Fibroblast of skin of scalp (primary cell): ENCODE data around the gene FLT3LG.
"Not testable (repeated sequence)": the region's sequence is repeated elsewhere in the genome, so short reads cannot be mapped to it uniquely, and the experiment has no call there.

ENCODE experiments used
- DNase-seq: peaks from one replicate; pipeline ENCODE4 v3.0.0-alpha.2; 2013

Gene FLT3LG

GRCh38 chr19:49463960-49464740 is 9.9 kb upstream of the FLT3LG start:
- no peak for DNase-seq

DNA sequence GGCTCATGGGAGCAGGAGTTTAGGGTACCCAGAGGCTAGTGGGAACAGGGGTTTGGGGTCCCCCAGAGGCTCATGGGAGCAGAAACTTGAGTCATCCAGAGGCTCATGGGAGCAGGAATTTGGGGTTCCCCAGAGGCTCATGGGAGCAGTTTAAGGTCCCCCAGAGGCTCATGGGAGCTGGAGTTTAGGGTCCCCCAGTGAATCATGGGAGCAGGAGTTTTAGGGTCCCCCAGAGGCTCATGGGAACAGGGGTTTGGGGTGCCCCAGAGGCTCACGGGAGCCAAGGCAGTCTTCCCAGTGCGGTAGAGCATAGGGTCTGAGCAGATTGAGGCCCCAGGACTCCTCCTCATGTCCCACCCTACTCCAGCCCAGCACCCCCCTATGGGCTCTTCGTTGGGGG is 8.6 kb upstream of the FLT3LG start:
- no peak for DNase-seq

- no peak for DNase-seq
Measured at GRCh38 chr19:49468199-49468598, 5.8 kb upstream of the FLT3LG start.

DNA sequence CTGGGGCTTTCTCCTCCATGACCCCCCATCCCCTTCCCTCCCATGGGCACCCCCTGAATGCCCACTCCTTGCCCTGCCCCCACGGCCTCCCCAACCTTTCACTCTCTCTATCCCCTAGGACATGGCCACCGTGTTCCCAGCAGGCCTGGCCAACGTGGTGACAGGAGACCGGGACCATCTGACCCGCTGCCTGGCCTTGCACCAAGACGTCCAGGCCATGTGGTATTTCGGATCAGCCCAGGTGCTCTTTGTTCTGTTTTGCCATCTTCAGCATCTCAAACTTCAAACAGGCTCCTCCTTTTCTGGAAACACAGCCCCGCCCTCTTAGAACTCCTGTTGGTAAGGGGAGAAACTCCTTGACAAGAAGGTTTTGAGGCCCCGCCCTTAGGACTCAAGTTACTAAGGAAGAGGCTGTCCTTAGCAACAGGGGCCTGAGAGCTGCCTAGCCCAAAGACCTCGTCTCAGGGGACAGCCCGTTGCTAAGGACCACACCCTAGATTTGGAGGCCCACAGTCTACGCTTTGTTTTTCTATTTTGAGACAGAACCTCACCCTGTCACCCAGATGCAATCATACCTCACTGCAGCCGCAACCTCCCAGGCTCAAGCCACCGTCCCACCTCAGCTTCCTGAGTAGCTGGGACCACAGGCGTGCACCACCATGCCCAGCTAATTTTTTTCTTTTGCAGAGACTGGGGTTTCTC is 5.1 kb upstream of the FLT3LG start:
- peak; percentile 85 for DNase-seq

GRCh38 chr19:49469828-49470614 is 4.0 kb upstream of the FLT3LG start:
- no peak for DNase-seq

DNA sequence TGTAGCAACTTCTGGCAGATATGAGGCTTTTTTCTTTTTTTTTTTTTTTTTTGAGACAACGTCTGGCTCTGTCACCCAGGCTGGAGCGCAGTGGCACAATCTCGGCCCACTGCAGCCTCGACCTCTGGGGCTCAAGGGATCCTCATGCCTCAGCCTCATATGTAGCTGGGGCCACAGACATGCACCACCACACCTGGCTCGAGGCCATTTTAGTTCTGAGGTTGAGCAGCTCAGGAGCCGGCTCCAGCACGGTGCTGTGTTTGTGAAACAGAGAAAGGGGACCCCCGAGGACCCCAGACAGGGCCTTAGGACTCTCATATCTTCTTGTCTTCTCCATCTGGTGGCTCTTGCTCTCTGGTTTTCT is 3.4 kb upstream of the FLT3LG start:
- DNase-seq = no peak

- DNase-seq = no peak
Measured at GRCh38 chr19:49472936-49473335, 1.1 kb upstream of the FLT3LG start.

DNA sequence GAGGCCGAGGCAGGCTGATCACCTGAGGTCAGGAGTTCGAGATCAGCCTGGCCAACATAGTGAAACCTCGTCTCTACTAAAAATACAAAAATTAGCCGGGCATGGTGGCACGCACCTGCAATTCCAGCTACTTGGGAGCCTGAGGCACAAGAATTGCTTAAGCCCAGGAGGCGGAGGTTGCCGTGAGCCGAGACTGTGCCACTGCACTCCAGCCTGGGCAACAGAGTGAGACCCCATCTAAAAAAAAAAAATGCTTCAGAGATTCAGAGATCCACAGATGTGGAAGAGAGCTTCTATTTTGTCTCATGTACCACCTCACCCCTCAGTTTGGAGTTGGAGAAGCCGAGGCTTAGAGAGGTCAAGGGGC is 531 bp upstream of the FLT3LG start:
- DNase-seq = not testable (repeated sequence)

DNA sequence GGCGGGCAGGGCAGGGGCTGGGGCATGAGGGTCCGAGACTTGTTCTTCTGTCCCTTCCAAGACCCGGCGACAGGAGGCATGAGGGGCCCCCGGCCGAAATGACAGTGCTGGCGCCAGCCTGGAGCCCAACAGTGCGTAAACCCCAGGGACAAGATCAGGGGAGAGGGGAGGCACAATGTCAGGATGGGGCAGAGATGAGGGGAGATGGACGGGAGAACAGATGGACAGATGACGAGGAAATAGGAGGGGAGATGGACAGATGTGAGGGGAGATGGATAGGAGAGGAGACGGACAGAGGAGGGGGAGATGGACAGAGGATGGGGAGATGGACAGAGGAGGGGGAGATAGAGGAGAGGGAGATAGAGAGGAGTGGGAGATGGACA is 518 bp downstream of the FLT3LG start:
- no peak for DNase-seq

DNA sequence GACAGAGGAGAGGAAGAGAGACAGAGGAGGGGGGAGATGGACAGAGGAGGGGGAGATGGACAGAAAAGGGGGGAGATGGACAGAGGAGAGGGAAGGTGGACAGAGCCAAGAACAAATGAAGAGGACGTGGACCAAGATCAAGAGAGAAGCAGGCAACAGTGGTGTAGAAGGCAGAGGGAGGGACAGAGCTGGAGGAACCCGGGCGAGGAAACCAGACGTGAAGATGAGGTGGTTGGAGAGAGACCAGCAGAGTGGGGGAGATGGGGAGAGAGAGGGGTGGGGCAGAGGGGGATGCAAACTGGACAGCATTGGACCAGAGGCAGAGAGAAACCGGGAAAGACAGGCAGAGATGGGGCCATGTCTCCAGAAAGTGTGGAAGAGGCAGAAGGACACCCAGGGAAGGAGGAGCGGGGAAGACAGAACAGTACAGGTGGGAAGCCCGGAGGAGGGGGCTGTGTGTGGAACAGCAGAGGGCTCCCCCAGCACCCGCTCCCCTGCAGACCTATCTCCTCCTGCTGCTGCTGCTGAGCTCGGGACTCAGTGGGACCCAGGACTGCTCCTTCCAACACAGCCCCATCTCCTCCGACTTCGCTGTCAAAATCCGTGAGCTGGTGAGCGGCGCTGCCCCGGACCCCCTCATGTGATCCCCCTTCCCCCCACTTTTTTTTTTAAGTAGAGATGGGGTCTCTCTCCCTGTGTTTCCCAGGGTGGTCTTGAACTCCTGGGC is 1.3 kb downstream of the FLT3LG start:
- no peak for DNase-seq

DNA sequence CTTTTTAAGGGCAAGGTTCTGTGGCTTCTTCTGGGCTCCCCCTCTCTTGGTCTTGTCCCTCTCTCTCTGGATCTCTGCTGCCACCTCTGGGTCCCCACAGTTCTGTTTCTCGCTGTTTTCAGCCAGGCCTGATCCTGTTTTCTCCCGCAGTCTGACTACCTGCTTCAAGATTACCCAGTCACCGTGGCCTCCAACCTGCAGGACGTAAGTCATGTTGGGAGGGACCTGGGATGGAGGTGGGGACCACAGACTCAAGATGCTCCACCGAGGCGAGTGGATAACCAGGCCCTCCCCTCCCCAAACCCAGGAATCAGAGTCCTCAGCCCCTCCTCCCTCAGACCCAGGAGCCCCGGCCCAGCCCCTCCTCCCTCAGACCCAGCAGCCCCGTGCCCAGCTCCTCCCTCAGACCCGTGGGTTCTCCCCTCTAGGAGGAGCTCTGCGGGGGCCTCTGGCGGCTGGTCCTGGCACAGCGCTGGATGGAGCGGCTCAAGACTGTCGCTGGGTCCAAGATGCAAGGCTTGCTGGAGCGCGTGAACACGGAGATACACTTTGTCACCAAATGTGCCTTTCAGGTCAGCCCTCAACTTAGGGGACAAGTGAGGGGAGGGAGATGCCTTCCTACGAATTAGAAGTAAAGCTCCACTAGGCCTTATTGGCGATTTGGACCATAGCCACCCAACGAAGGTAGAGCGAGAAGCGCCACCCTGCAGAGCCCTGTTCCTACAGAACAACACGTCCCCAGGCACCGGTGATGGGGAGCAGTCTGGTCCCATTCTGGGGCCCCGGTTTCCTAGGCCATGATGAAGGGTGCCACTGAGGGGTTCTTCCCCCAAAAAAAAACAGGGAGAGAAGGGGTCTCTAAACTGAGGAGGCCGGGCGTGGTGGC is 2.2 kb downstream of the FLT3LG start:
- DNase-seq = peak; percentile 57

- no peak for DNase-seq
Measured at GRCh38 chr19:49479975-49480628, 6.1 kb downstream of the FLT3LG start.

DNA sequence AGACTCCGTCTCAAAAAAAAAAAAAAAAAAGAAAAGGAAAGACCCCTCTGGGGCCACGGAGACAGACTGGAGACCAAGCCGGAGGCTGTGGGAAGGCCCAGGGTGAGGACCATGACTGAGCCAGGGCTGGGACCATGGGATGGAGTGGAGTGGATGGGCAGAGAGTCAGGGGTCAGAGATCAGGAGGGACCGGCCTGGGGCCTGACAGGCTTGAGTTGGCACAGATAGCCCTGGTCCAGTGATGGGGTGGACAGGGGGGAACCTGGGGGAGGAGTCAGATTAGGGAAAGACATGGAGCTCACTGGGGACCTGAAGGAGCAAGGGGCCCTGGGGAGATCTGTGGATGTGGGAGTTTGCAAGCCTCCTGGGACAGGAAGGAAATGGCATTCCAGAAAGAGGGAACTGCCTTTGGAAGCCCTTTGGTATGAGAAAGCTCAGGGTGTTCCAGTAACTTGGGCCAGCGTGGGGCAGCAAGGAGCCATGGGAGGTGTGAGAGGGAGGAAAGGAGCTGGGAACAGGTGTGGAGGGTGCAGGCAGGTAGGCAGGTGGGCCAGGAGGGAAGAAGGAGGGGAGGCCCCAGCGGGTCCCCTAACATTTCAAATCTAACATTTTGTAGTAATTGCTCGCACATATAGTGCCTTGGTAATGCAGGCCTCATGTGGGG is 7.1 kb downstream of the FLT3LG start:
- DNase-seq = no peak

DNA sequence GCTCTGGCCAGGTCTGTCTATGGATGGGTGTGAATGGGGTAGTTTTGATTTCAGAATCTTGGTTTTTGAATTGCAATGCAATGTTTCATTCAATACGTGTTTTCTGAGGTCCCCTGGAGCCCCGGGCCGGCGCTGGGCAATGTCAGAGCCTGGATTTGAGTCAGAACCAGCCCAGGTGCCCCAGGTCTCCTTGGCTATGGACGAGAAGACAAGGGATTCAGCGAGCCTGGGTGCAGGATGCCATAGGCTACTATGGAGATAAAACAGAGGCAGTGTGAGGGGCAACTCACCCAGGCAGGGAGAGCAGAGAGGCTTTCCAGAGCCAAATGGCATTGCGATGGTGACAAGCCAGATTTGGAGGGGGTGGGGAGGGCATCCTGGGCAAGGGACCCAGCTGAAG is 12.2 kb downstream of the FLT3LG start:
- DNase-seq = no peak

DNA sequence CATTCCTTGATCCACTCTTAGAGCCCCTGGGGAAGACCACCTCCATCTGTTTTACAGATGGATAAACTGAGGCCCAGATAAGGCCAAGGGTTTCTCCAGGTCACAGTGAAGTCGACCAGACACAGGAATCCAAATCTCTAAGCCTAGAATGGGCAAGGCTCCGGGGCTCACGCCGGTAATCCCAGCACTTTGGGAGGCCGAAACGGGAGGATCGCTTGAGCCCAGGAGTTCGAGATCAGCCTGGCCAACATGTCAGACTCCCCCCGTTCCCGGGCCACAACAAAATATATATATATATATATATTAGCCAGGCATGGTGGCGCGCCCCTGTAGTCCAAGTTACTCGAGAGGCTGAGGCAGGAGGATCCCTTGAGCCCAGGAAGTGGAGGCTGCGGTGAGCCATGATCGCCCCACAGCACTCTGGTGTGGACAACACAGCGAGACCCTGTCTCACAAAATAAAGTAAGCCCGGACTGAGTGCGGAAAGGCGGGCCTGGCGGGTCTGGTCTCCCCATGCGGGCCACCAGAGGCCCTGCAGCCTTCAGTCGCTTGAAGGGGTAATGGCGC is 12.8 kb downstream of the FLT3LG start:
- DNase-seq = no peak

DNA sequence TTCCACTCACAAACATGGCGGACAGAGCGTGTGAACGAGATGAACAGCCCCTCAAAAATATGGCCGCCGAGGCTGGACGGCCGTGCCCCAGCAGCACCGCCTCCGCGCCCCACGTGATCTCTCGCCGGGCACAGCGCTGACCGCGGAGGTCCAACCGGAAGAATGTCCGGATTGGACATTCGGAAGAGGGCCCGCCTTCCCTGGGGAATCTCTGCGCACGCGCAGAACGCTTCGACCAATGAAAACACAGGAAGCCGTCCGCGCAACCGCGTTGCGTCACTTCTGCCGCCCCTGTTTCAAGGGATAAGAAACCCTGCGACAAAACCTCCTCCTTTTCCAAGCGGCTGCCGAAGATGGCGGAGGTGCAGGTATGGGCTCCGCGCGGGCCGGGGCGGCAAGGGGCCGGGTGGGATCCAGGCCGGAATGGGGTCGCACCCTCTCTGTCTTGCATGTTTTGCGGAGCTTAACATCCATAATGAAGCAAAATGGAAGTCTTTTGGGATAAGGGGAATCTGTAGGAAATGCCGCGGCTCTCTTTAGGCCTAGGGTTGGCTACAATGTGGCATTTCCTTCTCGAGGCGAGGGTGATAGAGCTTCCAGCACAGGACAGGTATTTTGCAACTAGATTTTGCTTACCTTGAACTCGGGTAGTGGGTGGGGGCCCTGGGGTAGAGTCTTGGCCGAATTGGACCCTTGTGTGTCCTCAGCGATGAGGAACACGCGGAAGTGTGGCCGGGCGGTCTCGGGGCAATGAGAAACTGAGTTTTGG is 13.4 kb downstream of the FLT3LG start, which contains the start of gene RPL13A:
Gene RPL13A (plus strand): TSS at position 332 of the 769 bp plus-strand sequence. CDS start 22 bp downstream, at position 354.
- DNase-seq = peak; percentile 99

DNA sequence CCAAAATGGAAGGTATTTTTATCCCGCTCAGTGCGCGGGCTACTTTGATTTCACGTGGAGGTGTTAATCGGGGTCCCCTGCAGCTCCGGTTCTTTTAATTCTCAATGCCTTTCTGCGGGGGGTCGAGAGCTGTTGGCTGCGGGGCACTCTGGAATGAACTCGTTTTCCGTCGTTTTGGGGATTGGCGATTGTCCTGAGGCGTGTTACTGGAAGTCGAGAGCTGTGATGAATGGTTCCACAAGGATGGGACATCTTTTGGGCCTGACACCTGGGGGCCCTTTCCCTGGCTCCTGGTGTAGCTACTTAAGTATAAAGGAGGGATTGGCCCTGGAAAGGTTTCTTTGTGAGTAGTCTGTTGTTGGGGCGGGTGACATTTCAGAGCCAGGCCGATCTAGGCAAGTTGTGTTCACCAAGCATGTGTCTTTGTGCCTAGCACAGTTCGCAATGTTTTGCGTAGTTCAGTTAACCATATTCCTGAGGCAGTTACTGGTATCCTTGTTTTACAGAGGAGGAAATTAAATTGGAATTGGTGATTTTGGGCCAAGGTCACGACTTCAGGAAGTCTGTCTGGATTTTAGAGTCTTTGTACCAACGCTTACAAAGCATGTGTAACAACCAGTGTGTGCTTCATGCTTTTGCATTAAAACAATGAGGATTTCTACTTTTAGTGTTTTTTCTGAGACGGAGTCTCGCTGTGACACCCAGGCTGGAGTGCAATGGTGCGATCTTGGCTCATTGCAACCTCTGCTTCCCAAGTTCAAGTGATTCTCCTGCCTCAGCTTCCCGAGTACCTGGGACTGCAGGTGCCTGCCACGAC is 14.2 kb downstream of the FLT3LG start:
- DNase-seq = no peak

GRCh38 chr19:49488863-49489537 is 15.0 kb downstream of the FLT3LG start:
- no peak for DNase-seq
